Activated effector memory CD4-positive, alpha-beta T cell treated with Interleukin-2 at 50 U/mL for 16 hours (primary cell): ENCODE measurements around the gene SYNE3.

ENCODE experiments used
- DNase-seq: peaks from one replicate; pipeline ENCODE4 v3.0.0-alpha.2; 2020

Gene SYNE3

GRCh38 chr14:95469134-95469481 is 47.3 kb downstream of the SYNE3 start:
- no peak for DNase-seq

GRCh38 chr14:95468448-95469133 is 47.9 kb downstream of the SYNE3 start:
- DNase-seq = no peak

DNA sequence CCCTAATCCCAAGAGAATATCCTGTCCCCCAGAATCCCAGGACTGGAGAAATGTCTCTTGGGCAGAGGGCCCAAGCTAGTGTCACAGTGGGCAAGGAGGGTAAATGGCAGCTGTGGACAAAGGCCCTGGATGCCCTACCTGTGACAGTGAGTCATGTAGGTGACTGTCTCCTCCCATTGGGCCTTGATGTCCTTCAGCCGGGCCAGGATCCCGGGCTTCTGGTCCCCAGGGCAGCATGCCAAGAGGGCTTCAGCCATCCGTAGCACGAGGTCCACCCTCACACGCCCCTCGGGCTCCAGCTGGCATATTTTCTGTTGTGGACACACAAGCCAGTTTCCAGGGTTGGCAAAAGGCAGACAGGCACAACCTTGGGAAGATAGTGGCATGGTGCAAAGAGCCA is 48.8 kb downstream of the SYNE3 start:
- DNase-seq = no peak

DNA sequence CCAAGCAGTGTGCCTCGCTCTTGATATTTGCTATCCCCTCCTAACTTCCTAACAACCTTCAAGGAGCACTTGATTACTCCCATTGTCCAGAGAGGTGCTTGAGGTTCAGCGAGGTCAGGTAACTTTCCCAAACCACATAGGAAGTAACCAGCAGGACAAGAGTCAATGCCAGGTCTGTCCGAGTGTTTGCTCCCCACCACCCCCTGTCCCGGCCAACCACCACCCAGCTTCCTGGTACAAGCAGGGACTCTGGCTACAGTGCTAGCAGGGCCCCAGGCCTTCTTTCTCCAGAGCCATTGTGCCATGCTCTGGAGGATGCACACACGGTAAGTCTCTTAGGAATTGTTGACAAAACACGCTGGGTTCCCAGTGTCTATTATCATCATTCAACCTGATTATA is 49.2 kb downstream of the SYNE3 start:
- no peak for DNase-seq
